T-helper 2 cell treated with Interferon-gamma antibody and Interleukin-4, amounts not matched to agents 5 μg/mL and 100 μg/mL, for 36 hours (primary cell): ENCODE results near the gene CTSE.

Source experiments
- DNase-seq: peaks from one replicate; pipeline ENCODE4 v3.0.0; 2021; ENCODE audit warnings: low spot score
- H3K27ac Mint-ChIP-seq: one replicate; pipeline ENCODE4 v1.8.0; 2021; ENCODE audit warnings: mild to moderate bottlenecking, mixed read lengths
- H3K27me3 Mint-ChIP-seq: one replicate; pipeline ENCODE4 v1.8.0; 2021; ENCODE audit warnings: low read depth, mixed read lengths
- H3K36me3 Mint-ChIP-seq: one replicate; pipeline ENCODE4 v1.8.0; 2021; ENCODE audit warnings: low read depth, mixed read lengths
- H3K4me1 Mint-ChIP-seq: one replicate; pipeline ENCODE4 v1.8.0; 2021; ENCODE audit warnings: low read depth, mixed read lengths
- H3K4me3 Mint-ChIP-seq: one replicate; pipeline ENCODE4 v1.8.0; 2022; ENCODE audit warnings: mild to moderate bottlenecking, moderate library complexity, mixed read lengths
- H3K9me3 Mint-ChIP-seq: one replicate; pipeline ENCODE4 v1.8.0; 2021; ENCODE audit warnings: mixed read lengths

CTSE gene

GRCh38 chr1:206039046-206039973 is 15.6 kb upstream of the CTSE start:
- Mint-ChIP-seq H3K27ac (no peak overlapping the region), H3K27me3 (peaks cover 64% of the 10 kb centered on the region), H3K9me3 (no peaks in the 10 kb centered on the region), H3K4me1 (peaks cover 8% of the 10 kb centered on the region), H3K4me3 (no peak overlapping the region), H3K36me3 (no peaks in the 10 kb centered on the region)
- no peak for DNase-seq

GRCh38 chr1:206037581-206037980 is 13.9 kb upstream of the CTSE start:
- DNase-seq = no peak
- Mint-ChIP-seq H3K27me3 (peaks cover 75% of the 10 kb centered on the region), H3K4me1 (peaks cover 8% of the 10 kb centered on the region), H3K9me3 (no peaks in the 10 kb centered on the region), H3K4me3 (no peak overlapping the region), H3K36me3 (no peaks in the 10 kb centered on the region), H3K27ac (no peak overlapping the region)

GRCh38 chr1:206036663-206037455 is 13.2 kb upstream of the CTSE start:
- H3K27ac Mint-ChIP-seq = no peak overlapping the region
- H3K4me1 Mint-ChIP-seq = peaks cover 8% of the 10 kb centered on the region
- H3K4me3 Mint-ChIP-seq = no peak overlapping the region
- peaks cover 78% of the 10 kb centered on the region for H3K27me3 Mint-ChIP-seq
- H3K9me3 Mint-ChIP-seq = no peaks in the 10 kb centered on the region
- no peak for DNase-seq
- no peaks in the 10 kb centered on the region for H3K36me3 Mint-ChIP-seq

- no peak for DNase-seq
- H3K9me3 Mint-ChIP-seq = no peaks in the 10 kb centered on the region
- H3K27me3 Mint-ChIP-seq = peaks cover 72% of the 10 kb centered on the region
- peaks cover 11% of the 10 kb centered on the region for H3K4me1 Mint-ChIP-seq
- H3K36me3 Mint-ChIP-seq = no peaks in the 10 kb centered on the region
- no peak overlapping the region for H3K27ac Mint-ChIP-seq
- H3K4me3 Mint-ChIP-seq = no peak overlapping the region
Observed at GRCh38 chr1:206035027-206035426, 11.3 kb upstream of the CTSE start.

GRCh38 chr1:206032380-206033140 is 8.9 kb upstream of the CTSE start:
- Mint-ChIP-seq H3K36me3 (no peaks in the 10 kb centered on the region), H3K4me3 (no peak overlapping the region), H3K27ac (no peak overlapping the region), H3K4me1 (peaks cover 6% of the 10 kb centered on the region), H3K27me3 (peaks cover 67% of the 10 kb centered on the region), H3K9me3 (no peaks in the 10 kb centered on the region)
- no peak for DNase-seq

GRCh38 chr1:206030714-206031113 is 7.0 kb upstream of the CTSE start:
- Mint-ChIP-seq H3K27ac (no peak overlapping the region), H3K4me1 (peaks cover 6% of the 10 kb centered on the region), H3K4me3 (no peak overlapping the region), H3K27me3 (peaks cover 64% of the 10 kb centered on the region), H3K9me3 (no peaks in the 10 kb centered on the region), H3K36me3 (no peaks in the 10 kb centered on the region)
- peak; percentile 53 for DNase-seq

- no peak overlapping the region for H3K4me3 Mint-ChIP-seq
- no peaks in the 10 kb centered on the region for H3K36me3 Mint-ChIP-seq
- no peak overlapping the region for H3K27ac Mint-ChIP-seq
- H3K27me3 Mint-ChIP-seq = peaks cover 61% of the 10 kb centered on the region
- H3K4me1 Mint-ChIP-seq = peaks cover 6% of the 10 kb centered on the region
- no peak for DNase-seq
- H3K9me3 Mint-ChIP-seq = no peaks in the 10 kb centered on the region
Observed at GRCh38 chr1:206030191-206030590, 6.5 kb upstream of the CTSE start.

GRCh38 chr1:206029484-206029883 is 5.8 kb upstream of the CTSE start:
- H3K36me3 Mint-ChIP-seq = no peaks in the 10 kb centered on the region
- H3K27ac Mint-ChIP-seq = no peak overlapping the region
- DNase-seq = no peak
- no peaks in the 10 kb centered on the region for H3K9me3 Mint-ChIP-seq
- peaks cover 54% of the 10 kb centered on the region for H3K27me3 Mint-ChIP-seq
- H3K4me1 Mint-ChIP-seq = peaks cover 3% of the 10 kb centered on the region
- no peak overlapping the region for H3K4me3 Mint-ChIP-seq

- Mint-ChIP-seq H3K4me3 (no peak overlapping the region), H3K27ac (no peak overlapping the region), H3K4me1 (no peaks in the 10 kb centered on the region), H3K36me3 (no peaks in the 10 kb centered on the region), H3K27me3 (peaks cover 36% of the 10 kb centered on the region), H3K9me3 (no peaks in the 10 kb centered on the region)
- DNase-seq = no peak
Observed at GRCh38 chr1:206025283-206025820, 1.7 kb upstream of the CTSE start.

GRCh38 chr1:206022766-206023165 is 929 bp downstream of the CTSE start:
- H3K9me3 Mint-ChIP-seq = no peaks in the 10 kb centered on the region
- no peak overlapping the region for H3K27ac Mint-ChIP-seq
- DNase-seq = no peak
- H3K36me3 Mint-ChIP-seq = no peaks in the 10 kb centered on the region
- H3K4me1 Mint-ChIP-seq = no peaks in the 10 kb centered on the region
- peaks cover 34% of the 10 kb centered on the region for H3K27me3 Mint-ChIP-seq
- no peak overlapping the region for H3K4me3 Mint-ChIP-seq

- H3K4me3 Mint-ChIP-seq = no peak overlapping the region
- H3K9me3 Mint-ChIP-seq = no peaks in the 10 kb centered on the region
- no peak overlapping the region for H3K27ac Mint-ChIP-seq
- H3K4me1 Mint-ChIP-seq = no peaks in the 10 kb centered on the region
- H3K27me3 Mint-ChIP-seq = peaks cover 30% of the 10 kb centered on the region
- no peaks in the 10 kb centered on the region for H3K36me3 Mint-ChIP-seq
- DNase-seq = no peak
Observed at GRCh38 chr1:206021626-206022365, 1.9 kb downstream of the CTSE start.

GRCh38 chr1:206021008-206021625 is 2.6 kb downstream of the CTSE start:
- Mint-ChIP-seq H3K9me3 (no peaks in the 10 kb centered on the region), H3K36me3 (no peaks in the 10 kb centered on the region), H3K27me3 (peaks cover 32% of the 10 kb centered on the region), H3K27ac (no peak overlapping the region), H3K4me3 (no peak overlapping the region), H3K4me1 (no peaks in the 10 kb centered on the region)
- DNase-seq = no peak
